SK-N-SH (cell line): ENCODE results near the gene TSKS.

Experiments used
- CHD2 ChIP-seq: fragments of 150-350 bp; IDR thresholded peaks from 2 replicates; pipeline ENCODE4 v1.6.1; 2018; ENCODE audit warnings: low read length; ENCODE audit not compliant: partially characterized antibody
- CTCF ChIP-seq: fragments of 200-600 bp; sonication (generic); IDR thresholded peaks from 2 replicates; pipeline ENCODE4 v1.6.1; 2017; ENCODE audit warnings: antibody characterized with exemption, mild to moderate bottlenecking, moderate library complexity
- FOXM1 ChIP-seq: IDR thresholded peaks from 2 replicates; pipeline ENCODE4 v1.4.0; 2012; ENCODE audit warnings: low read depth, mild to moderate bottlenecking
- POLR2AphosphoS5 ChIP-seq: IDR thresholded peaks from 2 replicates; pipeline ENCODE4 v1.6.1; 2012; ENCODE audit warnings: low read depth, low read length
- RFX5 ChIP-seq: IDR thresholded peaks from 2 replicates; pipeline ENCODE4 v1.6.1; 2012; ENCODE audit warnings: mild to moderate bottlenecking, improper control_type of control experiment, low read length
- SMC3 ChIP-seq: IDR thresholded peaks from 2 replicates; pipeline ENCODE4 v1.6.1; 2012; ENCODE audit warnings: low read depth, low read length, improper control_type of control experiment

- TF ChIP-seq POLR2AphosphoS5 (no peak), CTCF (no peak), SMC3 (no peak), FOXM1 (no peak), CHD2 (no peak), RFX5 (no peak)
Observed at GRCh38 chr19:49772850-49773432, 9.8 kb upstream of the TSKS start.
